K562 (cell line): ENCODE data around the gene PSAP. TPM values are rescaled to one million over a fixed set of nuclear protein-coding genes. Genes with fewer than 3 reads are reported as not detected.

Source experiments
- EP300 ChIP-seq: IDR thresholded peaks from 2 replicates; pipeline ENCODE4 v1.6.1; 2012; ENCODE audit warnings: low read length, improper control_type of control experiment
- FIP1L1 ChIP-seq: fragments of 200-400 bp; formaldehyde crosslinking; IDR thresholded peaks from 2 replicates; pipeline ENCODE4 v1.6.1; 2018; ENCODE audit warnings: mild to moderate bottlenecking, low read depth, low read length; ENCODE audit not compliant: poor library complexity, severe bottlenecking
- KAT7 ChIP-seq: sonication (generic); formaldehyde crosslinking; IDR thresholded peaks from 2 replicates; pipeline ENCODE4 v1.8.0; 2022; ENCODE audit warnings: missing genetic modification reagents, mild to moderate bottlenecking, borderline replicate concordance
- MXD1 ChIP-seq: fragments of 250-450 bp; sonication (Bioruptor Pico); IDR thresholded peaks from 2 replicates; pipeline ENCODE4 v1.8.0; 2021; ENCODE audit warnings: borderline replicate concordance, mild to moderate bottlenecking, moderate library complexity; ENCODE audit not compliant: poor library complexity, severe bottlenecking
- NONO ChIP-seq, 2 experiments: fragments of 200-400 bp in 1 of 2; fragments of 450-650 bp in 1 of 2; formaldehyde crosslinking in 1 of 2; IDR thresholded peaks; 2 replicates each; pipeline ENCODE4 v1.6.1; 2017; ENCODE audit warnings: low read depth in 2 of 2, mild to moderate bottlenecking in 2 of 2, moderate library complexity in 2 of 2, low read length in 1 of 2
- NR1H2 ChIP-seq: sonication (generic); formaldehyde crosslinking; IDR thresholded peaks from 2 replicates; pipeline ENCODE4 v1.4.0; 2020; ENCODE audit warnings: mild to moderate bottlenecking, missing genetic modification reagents
- NR2C2 ChIP-seq, 2 experiments: fragments of 200-800 bp in 1 of 2; sonication (Bioruptor generic) in 1 of 2; sonication (generic) in 1 of 2; formaldehyde crosslinking in 1 of 2; IDR thresholded peaks; 2 replicates each; pipeline versions ENCODE4 v1.6.1 to v1.8.0; 2016 to 2022; ENCODE audit warnings: mild to moderate bottlenecking in 1 of 2, missing compliant biosample characterization in 1 of 2, missing genetic modification characterization in 1 of 2, missing genetic modification reagents in 1 of 2
- PKNOX1 ChIP-seq: fragments of 450-650 bp; IDR thresholded peaks from 2 replicates; pipeline ENCODE4 v1.6.1; 2016
- ZNF407 ChIP-seq: fragments of 450-650 bp; IDR thresholded peaks from 2 replicates; pipeline ENCODE4 v1.6.1; 2016; ENCODE audit warnings: low read depth
- ZNF609 ChIP-seq: sonication (generic); formaldehyde crosslinking; IDR thresholded peaks from 2 replicates; pipeline ENCODE4 v1.8.1; 2023; ENCODE audit warnings: missing genetic modification reagents, mild to moderate bottlenecking, borderline replicate concordance
- polyA plus RNA-seq, 8 experiments: library from polyadenylated mRNA; depleted of rRNA in 4 of 8; stranded (reverse) in 5 of 8; unstranded in 3 of 8; fragments of >200 nt; fragmentation: Nextera tagmentation in 2 of 8; fragmentation: Illumina TruSeq in 1 of 8; extraction: Ambion mirVana in 2 of 8; extraction: Trizol in 1 of 8; gene quantifications; 2 replicates each; pipeline versions ENCODE4 v1.2.1 to v1.2.3, GENCODE V29; 2011 to 2014; ENCODE audit warnings: inconsistent platforms in 1 of 8, missing spikeins in 1 of 8
- total RNA-seq, 7 experiments: library from RNA; depleted of rRNA in 6 of 7; stranded (reverse); fragments of >200 nt in 6 of 7; fragmentation: Illumina TruSeq in 2 of 7; extraction: Trizol in 2 of 7; gene quantifications; 2 replicates each; pipeline versions ENCODE4 v1.2.1 to v1.2.3, GENCODE V29; 2011 to 2021; ENCODE audit warnings: low replicate concordance in 1 of 7

PSAP gene
- total and polyA plus RNA-seq, 9 of the 15 experiments (the other 6 are each of a cell fraction or from before 2014, with no cell fraction given) = 245 to 700 (median 429) TPM

- TF ChIP-seq ZNF407 (no peak), NR1H2 (CRISPR knock-in tag) (no peak), NONO (IDR thresholded peaks at IDR 0.05; ENCODE audit: low read depth in 2 of 2, low read length in 1 of 2) (peak in 1 of 2 experiments; percentile 84; a peak in 3 of 4 replicates), FIP1L1 (peak; percentile 92), EP300 (0 out of 2 replicates have a peak, but pooled peaks have one; percentile 26), KAT7 (CRISPR knock-in tag) (peak; percentile 93; the same call in 1 of the 2 replicates), PKNOX1 (peak; percentile 44; the same call in 1 of the 2 replicates), ZNF609 (no peak; the same call in 1 of the 2 replicates), NR2C2 (CRISPR knock-in tag; IDR thresholded peaks at IDR 0.05) (0 out of 2 replicates have a peak, but pooled peaks have one; percentile 37), NR2C2 (tag; IDR thresholded peaks at IDR 0.05) (no peak; the same call in 1 of the 2 replicates), MXD1 (CRISPR knock-in tag) (no peak)
These were observed 77.7 kb downstream of the PSAP start, which contains the start of gene VSIR (continued) for GRCh38 chr10:71773221-71773971.
